Upper lobe of right lung (tissue), 1 donor: ENCODE results near the gene MTREX. TPM values are rescaled to one million over a fixed set of nuclear protein-coding genes. Genes with fewer than 3 reads are reported as not detected.

Source experiments
- ATAC-seq: fragments of 200-7000 bp; cut with Tn5 transposase; one replicate; pipeline ENCODE4 v1.9.1; 2020; ENCODE audit warnings: mild to moderate bottlenecking, moderate library complexity
- DNase-seq: peaks from one replicate; pipeline ENCODE4 v3.0.0-alpha.2; 2020
- H3K27ac ChIP-seq: fragments of 200-600 bp; one replicate; pipeline ENCODE4 v1.8.0; 2022
- H3K27me3 ChIP-seq: fragments of 200-600 bp; one replicate; pipeline ENCODE4 v1.8.0; 2022; ENCODE audit warnings: mild to moderate bottlenecking
- H3K36me3 ChIP-seq: fragments of 200-600 bp; one replicate; pipeline ENCODE4 v1.8.0; 2022
- H3K4me1 ChIP-seq: fragments of 200-600 bp; one replicate; pipeline ENCODE4 v1.8.0; 2022
- H3K4me3 ChIP-seq: fragments of 200-600 bp; one replicate; pipeline ENCODE4 v1.8.0; 2022; ENCODE audit warnings: mild to moderate bottlenecking
- H3K9me3 ChIP-seq: fragments of 200-600 bp; one replicate; pipeline ENCODE4 v1.8.0; 2022
- CTCF ChIP-seq: fragments of 200-600 bp; IDR thresholded peaks from one replicate; pipeline ENCODE4 v1.8.0; 2022; ENCODE audit warnings: antibody characterized with exemption
- intact Hi-C: fragments of 100-400 bp; cut with DNase I; formaldehyde crosslinking; loops from one replicate; pipeline ENCODE4 v1.11.0; 2022
- total RNA-seq: library from RNA; stranded (reverse); fragmentation: NEBNext Ultra II Directional; extraction: Animal tissue kit (Norgen Biotek cat#: 25700); gene quantifications from one replicate; pipeline ENCODE4 v1.2.1, GENCODE V29; 2021
- donor health status: DM: no; HTN: yes; CAD: no; lungs with severe emphysema.

MTREX gene
- total RNA-seq, 1 donor from 2014 or later: 67.6 TPM

GRCh38 chr5:55429221-55429612 is 121.4 kb downstream of the MTREX start:
- no peak for DNase-seq
- Histone ChIP-seq H3K4me3 (no peak overlapping the region), H3K27me3 (no peaks in the 10 kb centered on the region), H3K36me3 (peaks cover 26% of the 10 kb centered on the region), H3K4me1 (no peaks in the 10 kb centered on the region), H3K27ac (no peak overlapping the region), H3K9me3 (no peaks in the 10 kb centered on the region)
- ATAC-seq: no peak
- TF ChIP-seq CTCF: no peak
- intact Hi-C loops: no loop called here

- Histone ChIP-seq H3K36me3 (peaks cover 20% of the 10 kb centered on the region), H3K4me1 (no peaks in the 10 kb centered on the region), H3K9me3 (no peaks in the 10 kb centered on the region), H3K4me3 (no peak overlapping the region), H3K27me3 (no peaks in the 10 kb centered on the region), H3K27ac (no peak overlapping the region)
- DNase-seq: no peak
- no peak for TF ChIP-seq CTCF
- intact Hi-C loops: no loop called here
- peak; percentile 36 for ATAC-seq
These were observed 121.9 kb downstream of the MTREX start for GRCh38 chr5:55429613-55430253.

- Histone ChIP-seq H3K4me3 (no peak overlapping the region), H3K9me3 (no peaks in the 10 kb centered on the region), H3K27ac (no peak overlapping the region), H3K27me3 (no peaks in the 10 kb centered on the region), H3K36me3 (no peaks in the 10 kb centered on the region), H3K4me1 (peaks cover 3% of the 10 kb centered on the region)
- TF ChIP-seq CTCF: no peak
- no peak for ATAC-seq
- DNase-seq: no peak
- intact Hi-C loops: no loop called here
These were observed 124.8 kb downstream of the MTREX start for GRCh38 chr5:55432549-55432948.

GRCh38 chr5:55437452-55437851 is 129.7 kb downstream of the MTREX start:
- Histone ChIP-seq H3K27me3 (no peaks in the 10 kb centered on the region), H3K27ac (peak overlapping the region; percentile 73)
- DNase-seq: no peak

GRCh38 chr5:55437859-55438206 is 130.0 kb downstream of the MTREX start:
- intact Hi-C loops: no loop called here
- no peak for TF ChIP-seq CTCF
- Histone ChIP-seq H3K27me3 (no peaks in the 10 kb centered on the region), H3K4me1 (peaks cover 26% of the 10 kb centered on the region), H3K36me3 (peaks cover 10% of the 10 kb centered on the region), H3K4me3 (no peak overlapping the region), H3K27ac (peak overlapping the region; percentile 73), H3K9me3 (no peaks in the 10 kb centered on the region)
- DNase-seq (no peak), ATAC-seq (no peak)

More at GRCh38 chr5:55437452-55437851, 129.7 kb downstream of the MTREX start:
- ATAC-seq: no peak
- Histone ChIP-seq H3K36me3 (peaks cover 10% of the 10 kb centered on the region), H3K4me3 (no peak overlapping the region), H3K4me1 (peaks cover 26% of the 10 kb centered on the region), H3K9me3 (no peaks in the 10 kb centered on the region)
- TF ChIP-seq CTCF: no peak
- intact Hi-C loops: no loop called here

GRCh38 chr5:55438998-55439397 is 131.2 kb downstream of the MTREX start:
- no peaks in the 10 kb centered on the region for H3K9me3 ChIP-seq
- peak overlapping the region; percentile 73 for H3K27ac ChIP-seq
- TF ChIP-seq CTCF: no peak
- ATAC-seq: peak; percentile 77
- H3K4me1 ChIP-seq: peaks cover 26% of the 10 kb centered on the region
- no peak for DNase-seq
- H3K4me3 ChIP-seq: no peak overlapping the region
- intact Hi-C loops: no loop called here
- no peaks in the 10 kb centered on the region for H3K27me3 ChIP-seq
- peaks cover 10% of the 10 kb centered on the region for H3K36me3 ChIP-seq
